ENCODE results near the gene CADM2. TPM values are rescaled to one million over a fixed set of nuclear protein-coding genes. Genes with fewer than 3 reads are reported as not detected.

CADM2 gene
- total and polyA plus RNA-seq, 2 experiments from 2014 or later = 13.3 to 47.5 TPM

- Mint-ChIP-seq H3K27ac (no peak overlapping the region), H3K4me1 (no peaks in the 10 kb centered on the region), H3K27me3 (ENCODE audit: insufficient read depth, low read depth, poor library complexity) (no peaks in the 10 kb centered on the region), H3K9me3 (no peaks in the 10 kb centered on the region; the same call in 2 of the 3 replicates), H3K36me3 (ENCODE audit: low read depth) (no peaks in the 10 kb centered on the region), H3K4me3 (no peak overlapping the region)
- Histone ChIP-seq H3K9me2 (ENCODE audit: insufficient read depth) (no peaks in the 10 kb centered on the region), H3K27me3 (ENCODE audit: insufficient read depth) (no peaks in the 10 kb centered on the region), H3F3A (replicated peaks; ENCODE audit: low read depth) (no peaks in the 10 kb centered on the region), H3K4me2 (no peak overlapping the region), H3K36me3 (ENCODE audit: insufficient read depth) (no peaks in the 10 kb centered on the region), H2AFZ (no peak overlapping the region), H3K4me3 (no peak overlapping the region), H3K79me2 (replicated peaks; ENCODE audit: insufficient read depth) (no peaks in the 10 kb centered on the region), H3K27ac (ENCODE audit: low read depth) (no peak overlapping the region), H4K20me1 (replicated peaks; ENCODE audit: insufficient read depth) (no peaks in the 10 kb centered on the region), H3K4me1 (ENCODE audit: insufficient read depth) (no peaks in the 10 kb centered on the region)
- TF ChIP-seq CTCF (conservative IDR thresholded peaks at IDR 0.05; ENCODE audit: low read depth in 2 of 2) = peak; percentile 90 to 96
- no peak for TF ChIP-seq NANOG (IDR thresholded peaks at IDR 0.05; ENCODE audit: borderline replicate concordance)
- ATAC-seq (peak; percentile 71), DNase-seq (ENCODE audit: low spot score) (peak; percentile 84)
Observed at GRCh38 chr3:85567071-85567676, 608.4 kb downstream of the CADM2 start.

- ATAC-seq = no peak
- H3K9me2 ChIP-seq (ENCODE audit: insufficient read depth) = no peaks in the 10 kb centered on the region
- no peaks in the 10 kb centered on the region for H3K36me3 ChIP-seq (ENCODE audit: insufficient read depth)
- no peaks in the 10 kb centered on the region for H3K27me3 ChIP-seq (ENCODE audit: insufficient read depth)
- H3K27ac ChIP-seq (ENCODE audit: low read depth) = no peak overlapping the region
- no peak overlapping the region for H3K4me3 Mint-ChIP-seq
- H3K27ac Mint-ChIP-seq = no peak overlapping the region
- no peaks in the 10 kb centered on the region for H3K36me3 Mint-ChIP-seq (ENCODE audit: low read depth)
- no peaks in the 10 kb centered on the region; the same call in 2 of the 3 replicates for H3K9me3 Mint-ChIP-seq
- H3K79me2 ChIP-seq (replicated peaks; ENCODE audit: insufficient read depth) = no peaks in the 10 kb centered on the region
- no peaks in the 10 kb centered on the region for H3K4me1 Mint-ChIP-seq
- H3K27me3 Mint-ChIP-seq (ENCODE audit: insufficient read depth, low read depth, poor library complexity) = no peaks in the 10 kb centered on the region
- no peak overlapping the region for H2AFZ ChIP-seq
- H3K4me3 ChIP-seq = no peak overlapping the region
- no peak for DNase-seq (ENCODE audit: low spot score)
- no peaks in the 10 kb centered on the region for H4K20me1 ChIP-seq (replicated peaks; ENCODE audit: insufficient read depth)
- H3F3A ChIP-seq (replicated peaks; ENCODE audit: low read depth) = no peaks in the 10 kb centered on the region
- H3K4me2 ChIP-seq = no peak overlapping the region
- H3K4me1 ChIP-seq (ENCODE audit: insufficient read depth) = no peaks in the 10 kb centered on the region
- TF ChIP-seq, protein P1, sequence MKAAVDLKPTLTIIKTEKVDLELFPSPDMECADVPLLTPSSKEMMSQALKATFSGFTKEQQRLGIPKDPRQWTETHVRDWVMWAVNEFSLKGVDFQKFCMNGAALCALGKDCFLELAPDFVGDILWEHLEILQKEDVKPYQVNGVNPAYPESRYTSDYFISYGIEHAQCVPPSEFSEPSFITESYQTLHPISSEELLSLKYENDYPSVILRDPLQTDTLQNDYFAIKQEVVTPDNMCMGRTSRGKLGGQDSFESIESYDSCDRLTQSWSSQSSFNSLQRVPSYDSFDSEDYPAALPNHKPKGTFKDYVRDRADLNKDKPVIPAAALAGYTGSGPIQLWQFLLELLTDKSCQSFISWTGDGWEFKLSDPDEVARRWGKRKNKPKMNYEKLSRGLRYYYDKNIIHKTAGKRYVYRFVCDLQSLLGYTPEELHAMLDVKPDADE (IDR thresholded peaks at IDR 0.05) = no peak
- TF ChIP-seq CTCF (conservative IDR thresholded peaks at IDR 0.05; ENCODE audit: low read depth in 2 of 2) = no peak
- no peak for TF ChIP-seq EZH2 (IDR thresholded peaks at IDR 0.05; ENCODE audit: low read depth, unreplicated experiment)
- TF ChIP-seq CREB1 (CRISPR knock-in tag; IDR thresholded peaks at IDR 0.05; ENCODE audit: low read depth) = no peak
- no peak for TF ChIP-seq STAT1 (IDR thresholded peaks at IDR 0.05; ENCODE audit: unreplicated experiment)
- no peak for TF ChIP-seq ZNF462 (CRISPR knock-in tag; IDR thresholded peaks at IDR 0.05)
Observed at GRCh38 chr3:85570819-85571218, 612.0 kb downstream of the CADM2 start.
